Panc1 (cell line): ENCODE measurements around the gene GOLT1B. TPM values are rescaled to one million over a fixed set of nuclear protein-coding genes. Genes with fewer than 3 reads are reported as not detected.

Experiments used
- ATAC-seq: fragments of 200-7000 bp; cut with Tn5 transposase; 2 replicates; pipeline ENCODE4 v1.9.1; 2020; ENCODE audit warnings: mild to moderate bottlenecking, moderate library complexity
- BruUV-seq: library from RNA; stranded (reverse); fragments of 400-500 nt; replicated peaks from 2 replicates; lab custom pipeline; 2021; lab: Mats Ljungman, UMichigan
- CTCF ChIA-PET: fragments of 300-600 bp; sonication (Branson Sonifier 250); formaldehyde crosslinking; loops from one replicate; lab custom pipeline; 2022; ENCODE audit warnings: antibody characterized with exemption; lab: Charles Lee
- POLR2A ChIA-PET: fragments of 300-600 bp; sonication (Branson Sonifier 250); formaldehyde crosslinking; loops from one replicate; lab custom pipeline; 2022; ENCODE audit warnings: antibody characterized with exemption; lab: Charles Lee
- DNase-seq: peaks from one replicate; pipeline ENCODE4 v3.0.0-alpha.2; 2010; ENCODE audit warnings: low read depth, low spot score
- H3K27ac ChIP-seq: 2 replicates; pipeline ENCODE4 v1.5.1; 2011; ENCODE audit warnings: mild to moderate bottlenecking, low read length, inconsistent platforms
- H3K27me3 ChIP-seq: fragments of 200-500 bp; sonication (Bioruptor generic); 2 replicates; pipeline ENCODE4 v1.6.0; 2014; ENCODE audit warnings: low read length, inconsistent platforms; ENCODE audit not compliant: control insufficient read depth, insufficient read depth
- H3K36me3 ChIP-seq: fragments of 200-500 bp; sonication (Bioruptor generic); 2 replicates; pipeline ENCODE4 v1.5.1; 2014; ENCODE audit warnings: inconsistent platforms, mild to moderate bottlenecking, low read length, moderate library complexity; ENCODE audit not compliant: control insufficient read depth, insufficient read depth
- H3K4me1 ChIP-seq: 2 replicates; pipeline ENCODE4 v1.5.1; 2011; ENCODE audit warnings: inconsistent platforms, mild to moderate bottlenecking, low read length, moderate library complexity; ENCODE audit not compliant: control insufficient read depth, insufficient read depth
- H3K4me3 ChIP-seq, 2 experiments: 2 replicates each; pipeline ENCODE4 v1.5.1; 2011 to 2012; ENCODE audit warnings: low read depth in 2 of 2, low read length in 2 of 2, mild to moderate bottlenecking in 2 of 2, inconsistent platforms in 1 of 2, moderate library complexity in 1 of 2
- H3K9me3 ChIP-seq: fragments of 200-500 bp; sonication (Bioruptor generic); 2 replicates; pipeline ENCODE4 v1.5.1; 2014; ENCODE audit warnings: low read depth, mild to moderate bottlenecking, inconsistent platforms, low read length, moderate library complexity; ENCODE audit not compliant: control insufficient read depth, insufficient read depth
- CTCF ChIP-seq: fragments of 450-650 bp; IDR thresholded peaks from 2 replicates; pipeline ENCODE4 v1.5.1; 2017; ENCODE audit warnings: mild to moderate bottlenecking
- POLR2AphosphoS5 ChIP-seq: IDR thresholded peaks from 2 replicates; pipeline ENCODE4 v1.6.1; 2012; ENCODE audit warnings: mild to moderate bottlenecking, low read depth, low read length, moderate library complexity
- REST ChIP-seq, 2 experiments: IDR thresholded peaks; 2 replicates each; pipeline ENCODE4 v1.6.1; 2011 to 2012; ENCODE audit warnings: low read depth in 2 of 2, control low read depth in 1 of 2, low read length in 1 of 2, mild to moderate bottlenecking in 1 of 2, moderate library complexity in 1 of 2; ENCODE audit not compliant: insufficient read depth in 1 of 2
- SIN3A ChIP-seq: IDR thresholded peaks from 2 replicates; pipeline ENCODE4 v1.6.1; 2012; ENCODE audit warnings: low read depth, mild to moderate bottlenecking, low read length, moderate library complexity, borderline replicate concordance; ENCODE audit not compliant: insufficient read depth
- TCF7L2 ChIP-seq: IDR thresholded peaks from 2 replicates; pipeline ENCODE4 v1.6.1; 2011; ENCODE audit warnings: mild to moderate bottlenecking, low read depth, low read length, inconsistent platforms
- in situ Hi-C: cut with HindIII; loops from 2 replicates; pipeline ENCODE4 v1.10.0; 2016; ENCODE audit warnings: low sequenced_read_pairs, low pct_unique_long_range_greater_than_20kb
- intact Hi-C: fragments of 100-400 bp; cut with micrococcal nuclease; formaldehyde crosslinking; loops from one replicate; pipeline ENCODE4 v1.10.0; 2022; ENCODE audit not compliant: unreplicated experiment
- total RNA-seq: library from RNA; stranded (reverse); gene quantifications from one replicate; pipeline ENCODE4 v1.2.1, GENCODE V29; 2021; ENCODE audit not compliant: unreplicated experiment

Gene GOLT1B
- total RNA-seq, 1 experiment from 2014 or later, result 40.8 TPM

- Histone ChIP-seq H3K4me1 (no peaks in the 10 kb centered on the region), H3K4me3 (no peak overlapping the region), H3K27me3 (no peaks in the 10 kb centered on the region), H3K9me3 (no peaks in the 10 kb centered on the region), H3K36me3 (no peaks in the 10 kb centered on the region), H3K27ac (no peak overlapping the region)
- POLR2A ChIA-PET, result no interaction called here
- DNase-seq, result no peak
- no peak for ATAC-seq
- intact Hi-C loops (no loop called here), in situ Hi-C loops (no loop called here)
- BruUV-seq, result no TSS peak
- CTCF ChIA-PET, result interaction anchor here (0.7 kb wide), 1 partner anchor 81 kb away, joined by 3 read pairs; no protein-coding TSS in a partner anchor
- no peak for TF ChIP-seq POLR2AphosphoS5
- TF ChIP-seq TCF7L2, result no peak
- no peak for TF ChIP-seq CTCF
- TF ChIP-seq SIN3A, result no peak
- TF ChIP-seq REST (IDR thresholded peaks at IDR 0.05; ENCODE audit: insufficient read depth in 1 of 2, low read depth in 2 of 2, low read length in 1 of 2), result no peak
These were observed 65.4 kb downstream of the GOLT1B start for GRCh38 chr12:21566907-21567394.

Other genes with a start within 250 kb of the GOLT1B start
- gene SLCO1A2, start 166.9 kb upstream of the GOLT1B start, total RNA-seq, result not detected
- gene IAPP, start 128.9 kb upstream of the GOLT1B start, total RNA-seq, result not detected
- 8.6 TPM for gene PYROXD1, start 64.1 kb upstream of the GOLT1B start, total RNA-seq
- gene RECQL, start 154 bp upstream of the GOLT1B start, total RNA-seq, result 42.3 TPM
- gene SPX, start 24.5 kb downstream of the GOLT1B start, total RNA-seq, result 0.13 TPM
- gene GYS2, start 103.1 kb downstream of the GOLT1B start, total RNA-seq, result not detected
- gene LDHB, start 156.1 kb downstream of the GOLT1B start, total RNA-seq, result 552 TPM